Body of pancreas (tissue), 4 donors: ENCODE results near the gene DOK6. TPM values are rescaled to one million over a fixed set of nuclear protein-coding genes. Genes with fewer than 3 reads are reported as not detected.

Experiments used
- ATAC-seq: fragments of 150-250 bp; one replicate; pipeline ENCODE4 v1.9.1; 2016
- DNase-seq, 4 donors: peaks; one replicate each; pipeline ENCODE4 v3.0.0-alpha.2; 2019
- H3K27ac ChIP-seq, 4 donors: fragments of 200-600 bp; sonication (generic); 1 replicate in 3 of 4; 2 replicates in 1 of 4; pipeline versions ENCODE4 v1.5.1 to v1.6.1; 2016 to 2019; ENCODE audit warnings: mild to moderate bottlenecking in 1 of 4, mixed read lengths in 1 of 4, moderate library complexity in 1 of 4
- H3K27me3 ChIP-seq, 2 donors: fragments of 200-600 bp; sonication (generic); one replicate each; pipeline ENCODE4 v1.6.0; 2016; ENCODE audit warnings: mild to moderate bottlenecking in 1 of 2
- H3K36me3 ChIP-seq, 2 donors: fragments of 200-600 bp; sonication (generic); replicated peaks in 1 of 2; 2 replicates each; pipeline ENCODE4 v1.5.1; 2016; ENCODE audit warnings: low read depth in 2 of 2; ENCODE audit not compliant: insufficient read depth in 1 of 2
- H3K4me1 ChIP-seq: fragments of 200-600 bp; sonication (generic); one replicate; pipeline ENCODE4 v1.6.0; 2016
- H3K4me3 ChIP-seq, 2 donors: fragments of 200-600 bp; sonication (generic); 1 replicate in 1 of 2; 2 replicates in 1 of 2; pipeline ENCODE4 v1.5.1; 2016 to 2019
- H3K9me3 ChIP-seq, 3 donors: fragments of 200-600 bp; sonication (generic); 1 replicate in 2 of 3; 2 replicates in 1 of 3; pipeline ENCODE4 v1.5.1; 2016
- CTCF ChIP-seq, 7 experiments: fragments of 450-650 bp in 4 of 7; fragments of 200-600 bp in 3 of 7; sonication (generic) in 3 of 7; IDR thresholded peaks; one replicate each; pipeline ENCODE4 v1.5.1; 2016 to 2019; ENCODE audit warnings: antibody characterized with exemption in 7 of 7
- POLR2A ChIP-seq, 3 donors: fragments of 450-650 bp; IDR thresholded peaks; one replicate each; pipeline ENCODE4 v1.6.1; 2016; ENCODE audit warnings: antibody characterized with exemption in 3 of 3, mild to moderate bottlenecking in 2 of 3
- WGBS, 2 donors: methylation state at CpG; one replicate each; pipeline ENCODE4 v1.1.5; 2017; 5-methylcytosine and 5-hydroxymethylcytosine counted together
- intact Hi-C: fragments of 100-400 bp; cut with DNase I; formaldehyde crosslinking; loops from one replicate; pipeline ENCODE4 v1.15.1; 2023
- total RNA-seq, 2 donors: library from RNA; depleted of rRNA; stranded (reverse); fragments of >200 nt; gene quantifications; one replicate each; pipeline ENCODE4 v1.1.0, GENCODE V29; 2016

Gene DOK6
- total RNA-seq, 2 donors from 2014 or later: under 0.01 to 0.66 TPM

- ATAC-seq: no peak
- Histone ChIP-seq H3K27me3 (no peaks in the 10 kb centered on the region), H3K36me3 (no peaks in the 10 kb centered on the region), H3K9me3 (no peaks in the 10 kb centered on the region), H3K27ac (no peak overlapping the region), H3K4me3 (no peak overlapping the region), H3K4me1 (no peaks in the 10 kb centered on the region)
- intact Hi-C loops: no loop called here
- TF ChIP-seq CTCF (IDR thresholded peaks at IDR 0.05) (no peak), POLR2A (IDR thresholded peaks at IDR 0.05) (no peak)
- no peak for DNase-seq
Measured at GRCh38 chr18:69411199-69411598, 10.5 kb downstream of the DOK6 start.

DNA sequence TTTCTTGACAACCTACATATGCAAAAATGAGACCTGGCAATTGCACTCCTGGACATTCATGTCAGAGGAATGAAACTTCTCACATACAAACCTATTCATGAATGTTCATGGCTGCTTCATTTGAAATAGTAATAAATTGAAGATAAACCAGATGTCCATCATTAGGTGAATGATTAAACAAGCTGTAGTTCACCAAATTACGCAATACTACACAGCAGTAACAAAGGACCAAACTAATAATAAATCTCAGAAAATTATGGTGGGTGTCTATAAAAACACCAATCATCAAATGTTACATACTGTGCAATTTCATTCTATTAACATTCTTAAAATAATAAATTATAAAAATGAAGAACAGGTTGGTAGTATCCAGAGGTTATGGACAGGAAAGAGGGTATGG, 13.5 kb downstream of the DOK6 start:
- ATAC-seq: no peak
- no peak for TF ChIP-seq CTCF (IDR thresholded peaks at IDR 0.05)
- no peaks in the 10 kb centered on the region for H3K9me3 ChIP-seq
- H3K36me3 ChIP-seq: no peaks in the 10 kb centered on the region
- no peaks in the 10 kb centered on the region for H3K4me1 ChIP-seq
- no peak overlapping the region for H3K4me3 ChIP-seq
- WGBS, 2 donors: 47 to 77% methylated on average over 1 of the region's 1 CpG
- intact Hi-C loops: no loop called here
- H3K27me3 ChIP-seq: no peaks in the 10 kb centered on the region
- no peak overlapping the region for H3K27ac ChIP-seq
- DNase-seq: no peak

GRCh38 chr18:69432847-69433246, 32.2 kb downstream of the DOK6 start:
- Histone ChIP-seq H3K4me1 (no peaks in the 10 kb centered on the region), H3K27me3 (no peaks in the 10 kb centered on the region), H3K4me3 (no peak overlapping the region), H3K27ac (no peak overlapping the region), H3K36me3 (no peaks in the 10 kb centered on the region), H3K9me3 (no peaks in the 10 kb centered on the region)
- ATAC-seq (no peak), DNase-seq (no peak)
- TF ChIP-seq POLR2A (IDR thresholded peaks at IDR 0.05): no peak
- TF ChIP-seq CTCF (IDR thresholded peaks at IDR 0.05): no peak
- intact Hi-C loops: no loop called here

DNA sequence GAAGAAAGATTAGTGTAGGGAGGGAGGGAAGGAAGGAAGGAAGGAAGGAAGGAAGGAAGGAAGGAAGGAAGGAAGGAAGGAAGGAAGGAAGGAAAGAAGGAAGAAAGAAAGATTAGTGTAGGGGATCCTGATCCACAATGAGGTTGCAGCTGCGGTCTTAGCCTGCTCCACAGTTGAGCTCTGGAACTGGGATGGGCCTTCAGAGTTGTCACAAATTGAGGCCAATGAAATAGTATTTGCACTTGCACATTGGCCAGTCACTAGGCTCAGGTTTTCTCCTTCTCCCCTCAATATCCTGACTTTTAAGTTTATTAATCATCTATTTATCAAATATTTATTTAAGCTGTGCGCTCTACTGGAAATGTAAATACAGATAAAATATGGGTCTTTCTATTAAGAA, 34.3 kb downstream of the DOK6 start:
- H3K9me3 ChIP-seq: no peaks in the 10 kb centered on the region
- no peak overlapping the region for H3K4me3 ChIP-seq
- no peak overlapping the region for H3K27ac ChIP-seq
- intact Hi-C loops: no loop called here
- TF ChIP-seq CTCF (IDR thresholded peaks at IDR 0.05): no peak
- TF ChIP-seq POLR2A (IDR thresholded peaks at IDR 0.05): no peak
- H3K4me1 ChIP-seq: no peaks in the 10 kb centered on the region
- no peaks in the 10 kb centered on the region for H3K36me3 ChIP-seq
- 46 to 61% methylated on average over 2 of the region's 2 CpGs for WGBS, 2 donors
- ATAC-seq (no peak), DNase-seq (no peak)
- no peaks in the 10 kb centered on the region for H3K27me3 ChIP-seq

DNA sequence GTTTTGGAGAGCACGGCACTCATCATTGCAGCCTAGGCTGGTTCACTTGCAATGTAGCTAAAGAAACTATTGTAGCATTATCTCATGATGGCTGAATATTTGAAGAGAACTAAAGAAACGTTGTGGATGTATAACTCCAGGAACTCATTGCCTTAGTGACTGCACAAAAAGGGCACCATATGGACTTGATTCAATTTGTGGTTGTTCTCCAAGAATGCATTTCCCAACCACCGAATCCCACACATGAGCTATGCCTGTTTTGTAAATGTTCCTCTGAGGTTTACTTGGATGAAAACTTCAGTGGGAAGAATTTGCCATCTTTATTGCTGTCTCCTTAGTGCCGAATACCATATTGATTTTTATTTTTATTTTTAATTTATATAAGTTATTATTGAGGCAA, 43.5 kb downstream of the DOK6 start:
- Histone ChIP-seq H3K4me3 (no peak overlapping the region), H3K4me1 (no peaks in the 10 kb centered on the region), H3K36me3 (no peaks in the 10 kb centered on the region), H3K9me3 (no peaks in the 10 kb centered on the region), H3K27me3 (no peaks in the 10 kb centered on the region), H3K27ac (no peak overlapping the region)
- 66 to 70% methylated on average over 4 of the region's 4 CpGs for WGBS, 2 donors
- intact Hi-C loops: no loop called here
- DNase-seq: no peak
- no peak for ATAC-seq
- TF ChIP-seq CTCF (IDR thresholded peaks at IDR 0.05) (no peak), POLR2A (IDR thresholded peaks at IDR 0.05) (no peak)
